Gastroesophageal sphincter (tissue), 3 donors: Measurements from ENCODE around the gene MAMSTR.

Source experiments
- CTCF ChIP-seq, 4 experiments: fragments of 200-600 bp in 2 of 4; fragments of 450-650 bp in 2 of 4; sonication (generic) in 1 of 4; IDR thresholded peaks; one replicate each; pipeline ENCODE4 v1.5.1; 2017 to 2019; ENCODE audit warnings: antibody characterized with exemption in 4 of 4, mild to moderate bottlenecking in 2 of 4, moderate library complexity in 2 of 4
- POLR2A ChIP-seq, 2 donors: fragments of 450-650 bp; IDR thresholded peaks; one replicate each; pipeline ENCODE4 v1.6.1; 2017; ENCODE audit warnings: antibody characterized with exemption in 2 of 2, mild to moderate bottlenecking in 2 of 2, moderate library complexity in 1 of 2

GRCh38 chr19:48741129-48741999 is 21.8 kb upstream of the MAMSTR start:
- TF ChIP-seq CTCF (IDR thresholded peaks at IDR 0.05) (no peak), POLR2A (IDR thresholded peaks at IDR 0.05) (no peak)
